GM19395 (cell line): ENCODE data around the gene RAB10.
"Not testable (repeated sequence)": the region's sequence is repeated elsewhere in the genome, so short reads cannot be mapped to it uniquely, and the experiment has no call there.

Source experiments
- ATAC-seq: cut with Tn5 transposase; IDR thresholded peaks from one replicate; pipeline ENCODE4 v1.9.1; 2021; ENCODE audit warnings: mild to moderate bottlenecking, moderate library complexity; ENCODE audit not compliant: unreplicated experiment

RAB10 gene

GRCh38 chr2:26033818-26034636 lies at the start of gene RAB10:
Gene RAB10, plus strand, starts transcription at chr2:26034084. Its CDS starts 525 bp downstream, at chr2:26034609.
- ATAC-seq = peak; percentile 88

- no peak for ATAC-seq
These were observed 45.8 kb upstream of the RAB10 start for GRCh38 chr2:25988134-25988533.

- ATAC-seq = no peak
These were observed 44.7 kb upstream of the RAB10 start for GRCh38 chr2:25989154-25989553.

DNA sequence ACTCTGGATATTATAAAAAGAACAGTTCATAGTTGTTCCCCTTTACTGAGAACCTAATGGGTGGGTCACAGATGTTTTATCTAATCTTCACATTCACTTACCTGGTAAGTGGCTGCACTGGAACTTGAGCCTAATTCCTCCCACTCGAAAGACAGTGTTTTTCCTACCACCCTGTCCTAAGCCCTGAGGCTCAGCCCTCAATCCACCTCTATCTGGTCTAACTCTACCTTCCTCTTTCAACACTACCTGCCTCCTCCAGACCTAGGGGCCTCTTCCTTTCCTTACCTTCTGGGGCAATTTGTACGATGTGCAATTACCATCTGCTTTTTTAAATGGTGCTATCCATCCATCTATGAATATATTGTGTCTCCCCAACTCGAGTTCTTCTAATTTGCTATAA lies 41.9 kb upstream of the RAB10 start:
- ATAC-seq = no peak

- ATAC-seq = no peak
These were observed 41.3 kb upstream of the RAB10 start for GRCh38 chr2:25992556-25992955.

- ATAC-seq = no peak
These were observed 40.8 kb upstream of the RAB10 start for GRCh38 chr2:25993049-25993448.

DNA sequence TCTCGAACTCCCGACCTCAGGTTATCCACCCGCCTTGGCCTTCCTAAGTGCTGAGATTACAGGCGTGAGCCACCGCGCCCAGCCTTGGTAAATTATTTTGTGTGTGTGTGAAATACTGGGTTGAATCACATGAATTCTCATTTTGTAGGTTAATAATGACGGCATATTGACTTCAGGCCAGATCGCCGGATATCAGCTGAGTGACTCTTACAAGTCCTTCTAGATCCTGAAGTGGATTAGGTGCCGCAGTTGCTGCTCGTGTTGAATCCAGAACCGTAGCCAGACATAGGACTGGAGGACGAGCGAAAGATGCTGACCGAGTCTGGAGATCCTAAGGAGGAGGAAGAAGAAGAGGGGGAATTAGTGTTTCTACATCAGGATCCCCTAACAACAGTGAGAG lies 39.4 kb upstream of the RAB10 start:
- no peak for ATAC-seq

DNA sequence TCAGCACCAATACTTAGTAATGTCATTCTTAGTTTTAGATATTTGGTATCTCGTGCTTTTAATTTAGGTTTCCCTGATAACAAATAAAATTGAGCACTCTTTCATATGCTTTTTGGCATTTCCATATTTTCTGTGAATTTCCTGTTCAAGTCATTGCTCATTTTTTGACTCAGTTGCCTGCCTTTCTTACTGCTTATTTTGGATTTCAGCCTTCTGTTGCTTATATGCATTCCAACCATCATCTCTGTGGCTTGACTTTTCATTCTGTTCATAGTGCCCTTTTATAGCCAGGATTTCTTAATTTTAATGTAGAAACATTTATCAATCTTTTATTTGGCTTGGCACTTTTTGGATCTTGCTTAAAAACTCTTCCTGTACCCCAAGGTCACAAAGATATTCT lies 37.0 kb upstream of the RAB10 start:
- ATAC-seq = no peak

GRCh38 chr2:25998816-25999383 lies 35.0 kb upstream of the RAB10 start:
- ATAC-seq = not testable (repeated sequence)

DNA sequence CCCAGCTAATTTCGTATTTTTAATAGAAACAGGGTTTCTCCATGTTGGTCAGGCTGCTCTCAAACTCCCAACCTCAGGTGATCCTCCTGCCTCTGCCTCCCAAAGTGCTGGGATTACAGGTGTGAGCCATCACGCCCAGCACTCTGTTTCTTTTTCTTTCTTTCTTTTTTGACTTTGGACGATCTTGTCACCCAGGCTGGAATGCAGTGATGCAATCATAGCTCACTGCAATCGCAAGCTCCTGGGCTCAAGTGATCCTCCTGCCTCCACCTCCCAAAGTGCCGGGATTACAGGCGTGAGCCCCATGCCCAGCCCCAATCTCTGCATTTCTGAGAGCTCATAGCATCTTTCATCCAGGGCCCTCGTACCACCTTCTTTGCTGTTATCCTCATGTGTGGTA lies 34.5 kb upstream of the RAB10 start:
- not testable (repeated sequence) for ATAC-seq

DNA sequence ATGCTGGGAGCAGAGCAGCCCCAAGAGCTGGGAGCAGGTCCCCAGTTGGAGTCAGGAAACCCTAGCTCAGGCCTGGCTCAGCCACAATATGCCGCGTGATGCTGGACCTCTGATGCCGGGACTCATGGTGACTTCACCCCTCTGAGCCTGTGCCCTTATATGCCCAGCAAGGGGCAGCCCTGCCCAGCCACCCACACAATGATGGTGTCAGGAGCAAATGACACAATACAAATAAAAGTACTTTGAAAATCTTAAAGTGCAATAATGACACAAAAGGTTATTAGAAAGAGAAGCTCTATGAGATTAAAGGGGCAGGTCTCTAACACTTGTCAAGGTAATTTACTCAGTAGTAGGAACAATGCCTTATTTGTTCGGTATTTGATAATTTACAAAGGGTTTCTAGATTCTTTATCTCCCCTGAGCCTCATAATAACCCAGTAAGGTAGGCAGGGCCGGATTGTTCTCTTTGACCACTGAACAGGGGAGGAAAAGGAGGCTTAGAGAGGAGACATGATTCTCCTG lies 33.3 kb upstream of the RAB10 start:
- ATAC-seq = no peak

DNA sequence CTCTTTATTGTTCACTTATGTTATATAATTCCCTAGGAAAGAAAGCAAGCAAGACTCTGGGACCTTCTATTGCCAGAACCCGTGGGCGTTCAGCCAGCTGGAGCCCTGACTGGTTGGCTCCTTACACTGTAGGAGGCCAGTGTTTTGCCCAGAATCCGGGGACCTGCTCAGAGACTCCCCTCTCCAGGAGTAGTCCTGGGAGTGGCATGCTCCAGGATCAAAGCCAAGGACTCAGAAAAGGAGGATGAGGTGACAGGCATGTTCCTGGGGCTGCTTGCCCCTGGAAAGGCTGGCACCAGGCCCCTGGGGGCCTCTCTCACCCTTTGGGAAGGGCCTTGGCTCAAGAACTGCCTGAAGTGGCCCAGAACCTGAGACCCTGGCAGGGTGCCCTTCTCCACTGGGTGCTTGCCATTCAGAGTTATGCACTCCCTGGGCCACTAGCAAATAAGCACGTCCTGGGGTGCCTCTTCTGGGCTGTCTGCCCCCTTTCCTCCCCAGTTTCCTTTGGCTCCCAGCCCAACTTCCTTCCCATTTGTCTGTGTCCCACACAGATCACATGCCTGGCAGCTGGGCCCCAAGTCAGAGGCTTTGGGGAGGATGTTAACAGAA lies 32.0 kb upstream of the RAB10 start:
- ATAC-seq = no peak

DNA sequence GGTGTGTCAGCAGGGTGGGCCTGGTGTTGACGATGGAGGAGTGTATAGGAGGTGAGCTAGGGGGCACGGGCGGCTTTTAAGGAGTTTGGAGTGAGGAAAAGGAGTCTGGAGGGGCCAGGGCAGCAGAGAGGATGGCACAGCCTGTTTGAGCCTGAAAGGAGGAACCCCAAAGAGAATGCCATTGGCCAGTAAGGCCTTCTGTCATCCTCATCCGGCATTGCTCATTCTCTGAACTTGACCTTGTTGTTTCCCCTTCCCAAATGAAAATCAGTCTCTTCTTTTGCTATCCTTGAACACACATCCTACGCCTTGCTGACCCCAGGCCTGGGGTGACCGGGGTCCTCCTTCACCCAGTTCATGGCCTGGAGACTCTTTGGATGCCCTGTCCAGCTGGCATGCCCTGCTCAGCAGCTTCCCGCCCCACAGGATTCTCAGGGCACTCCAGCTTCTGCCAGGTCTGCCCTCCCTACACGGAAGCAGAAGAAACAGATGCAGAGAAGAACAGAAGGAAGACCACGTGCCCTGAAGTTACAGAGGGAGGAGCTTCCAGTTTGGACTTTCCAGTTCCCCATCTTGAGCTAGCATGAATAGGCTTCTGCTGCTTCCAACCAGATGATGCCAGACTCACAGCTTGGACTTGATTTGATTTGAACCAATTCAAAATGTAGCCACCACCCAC lies 31.1 kb upstream of the RAB10 start:
- ATAC-seq = no peak

- no peak for ATAC-seq
These were observed 25.8 kb upstream of the RAB10 start for GRCh38 chr2:26008095-26008494.

- no peak for ATAC-seq
These were observed 24.9 kb upstream of the RAB10 start for GRCh38 chr2:26008851-26009566.

GRCh38 chr2:26009567-26009963 lies 24.3 kb upstream of the RAB10 start:
- no peak for ATAC-seq

DNA sequence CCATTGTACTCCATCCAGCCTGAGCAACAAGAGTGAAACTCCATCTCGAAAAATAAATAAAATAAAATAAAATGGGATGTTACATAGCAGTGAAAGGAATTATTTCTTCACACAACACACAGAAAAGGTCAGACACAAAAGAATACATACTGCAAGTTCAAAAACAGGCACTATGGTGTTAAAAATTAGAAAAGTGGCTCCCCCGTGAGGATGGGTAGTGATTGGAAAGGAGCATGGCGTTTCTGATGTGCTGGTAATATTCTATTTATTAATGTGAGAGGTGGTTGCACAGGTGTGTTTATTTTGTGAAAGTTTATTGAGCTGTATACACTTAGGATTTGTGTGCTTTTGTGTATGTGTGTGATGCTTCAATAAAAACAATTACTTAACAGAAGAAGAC lies 22.9 kb upstream of the RAB10 start:
- no peak for ATAC-seq

DNA sequence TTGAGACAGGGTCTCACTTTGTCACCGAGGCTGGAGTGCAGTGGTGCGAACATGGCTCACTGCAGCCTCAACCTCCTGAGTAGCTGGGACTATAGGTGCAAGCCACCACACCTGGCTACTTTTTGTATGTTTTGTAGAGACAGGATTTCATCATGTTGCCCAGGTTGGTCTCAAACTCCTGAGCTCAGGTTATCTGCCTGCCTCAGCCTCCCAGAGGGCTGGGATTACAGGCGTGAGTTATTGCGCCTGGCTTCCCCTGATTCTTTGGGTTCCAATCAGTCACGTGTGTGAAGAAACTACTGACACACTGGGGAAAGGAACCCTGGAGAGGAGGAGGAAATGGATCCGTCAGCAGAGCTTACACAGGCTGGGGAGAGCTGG lies 22.3 kb upstream of the RAB10 start:
- ATAC-seq = no peak

DNA sequence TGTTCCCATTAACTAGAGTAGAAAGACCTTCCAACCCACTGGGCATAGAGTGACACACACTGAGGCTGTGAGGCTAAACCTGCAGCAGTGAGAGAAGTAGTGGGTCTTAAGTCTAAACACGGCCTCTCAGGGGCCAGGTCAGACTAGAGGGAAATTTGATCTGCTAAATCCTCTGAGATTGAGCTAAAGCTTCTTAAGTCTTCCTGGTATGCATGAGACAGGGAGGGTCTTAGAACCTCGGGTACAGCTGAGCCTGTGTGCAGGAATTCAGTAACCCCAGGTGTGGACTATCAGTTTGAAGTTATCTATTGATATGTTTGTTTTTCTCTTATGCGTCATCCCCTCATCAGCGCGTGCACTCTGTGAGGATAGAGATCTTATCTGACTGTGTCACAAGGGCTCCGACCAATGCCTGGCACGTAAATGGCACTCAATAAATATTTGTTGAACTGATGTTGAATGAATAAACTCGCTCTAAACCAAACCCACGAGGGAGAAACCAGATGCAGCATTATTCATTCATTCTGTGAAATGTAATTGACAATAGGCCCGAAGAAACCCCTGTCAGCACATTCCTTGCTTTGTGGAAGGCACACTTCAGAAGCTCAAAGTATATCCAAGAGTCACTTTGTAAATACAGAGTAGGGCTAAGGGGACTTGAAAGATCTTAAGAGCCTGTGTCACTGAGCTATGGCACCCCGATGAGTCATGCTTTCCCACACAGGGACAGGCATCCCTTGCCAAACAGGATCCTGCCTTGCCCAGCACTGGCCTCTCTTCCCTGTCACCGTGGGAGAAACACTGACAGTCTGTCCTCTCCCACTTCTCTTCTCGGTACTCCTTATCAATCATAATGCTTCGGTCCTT lies 21.7 kb upstream of the RAB10 start:
- ATAC-seq = no peak

- no peak for ATAC-seq
These were observed 20.2 kb upstream of the RAB10 start for GRCh38 chr2:26013668-26014067.
